Adipocyte (in vitro differentiated cells): Measurements from ENCODE around the gene SLMAP.

Experiments used
- DNase-seq: peaks from one replicate; pipeline ENCODE4 v3.0.0-alpha.2; 2015; ENCODE audit warnings: low read depth
- H3K27me3 ChIP-seq: replicated peaks from 2 replicates; pipeline ENCODE4 v1.7.0; 2013; ENCODE audit warnings: mild to moderate bottlenecking, low read length, moderate library complexity; ENCODE audit not compliant: control insufficient read depth, insufficient read depth
- H3K36me3 ChIP-seq: 2 replicates; pipeline ENCODE4 v1.7.0; 2013; ENCODE audit warnings: low read length, mild to moderate bottlenecking, moderate library complexity; ENCODE audit not compliant: control insufficient read depth, insufficient read depth, severe bottlenecking
- H3K4me1 ChIP-seq: 2 replicates; pipeline ENCODE4 v1.7.0; 2013; ENCODE audit warnings: mild to moderate bottlenecking, low read length, moderate library complexity; ENCODE audit not compliant: control insufficient read depth, insufficient read depth
- H3K4me3 ChIP-seq: 2 replicates; pipeline ENCODE4 v1.7.0; 2013; ENCODE audit warnings: mild to moderate bottlenecking, low read length, moderate library complexity
- H3K9ac ChIP-seq: 2 replicates; pipeline ENCODE4 v1.7.0; 2013; ENCODE audit warnings: mild to moderate bottlenecking, low read length, moderate library complexity
- H3K9me3 ChIP-seq: 2 replicates; pipeline ENCODE4 v1.7.0; 2013; ENCODE audit warnings: mild to moderate bottlenecking, low read length, moderate library complexity; ENCODE audit not compliant: control insufficient read depth

Gene SLMAP

GRCh38 chr3:57755741-57756527, at the start of gene SLMAP:
TSS of gene SLMAP (plus strand) at chr3:57756309. CDS start at chr3:57757652, 1,343 bp downstream.
- Histone ChIP-seq H3K4me1 (peaks cover 27% of the 10 kb centered on the region), H3K27me3 (no peaks in the 10 kb centered on the region), H3K9ac (peak within 1 kb of the TSS; percentile 91), H3K4me3 (peak within 1 kb of the TSS; percentile 92), H3K36me3 (peaks cover 6% of the 10 kb centered on the region), H3K9me3 (no peaks in the 10 kb centered on the region)
- peak; percentile 98 for DNase-seq

GRCh38 chr3:57706462-57706861, 49.6 kb upstream of the SLMAP start:
- Histone ChIP-seq H3K9me3 (no peaks in the 10 kb centered on the region), H3K9ac (no peak overlapping the region), H3K27me3 (no peaks in the 10 kb centered on the region), H3K4me3 (peak overlapping the region; percentile 21), H3K4me1 (peaks cover 14% of the 10 kb centered on the region), H3K36me3 (no peaks in the 10 kb centered on the region)
- peak; percentile 34 for DNase-seq

- no peaks in the 10 kb centered on the region for H3K27me3 ChIP-seq
- no peak overlapping the region for H3K9ac ChIP-seq
- DNase-seq: no peak
- peaks cover 14% of the 10 kb centered on the region for H3K4me1 ChIP-seq
- H3K9me3 ChIP-seq: no peaks in the 10 kb centered on the region
- no peaks in the 10 kb centered on the region for H3K36me3 ChIP-seq
- H3K4me3 ChIP-seq: no peak overlapping the region
Measured at GRCh38 chr3:57709031-57709430, 47.1 kb upstream of the SLMAP start.

- no peaks in the 10 kb centered on the region for H3K36me3 ChIP-seq
- H3K9ac ChIP-seq: no peak overlapping the region
- no peaks in the 10 kb centered on the region for H3K9me3 ChIP-seq
- peaks cover 14% of the 10 kb centered on the region for H3K4me1 ChIP-seq
- H3K4me3 ChIP-seq: no peak overlapping the region
- DNase-seq: no peak
- no peaks in the 10 kb centered on the region for H3K27me3 ChIP-seq
Measured at GRCh38 chr3:57709559-57709958, 46.5 kb upstream of the SLMAP start.

- no peaks in the 10 kb centered on the region for H3K36me3 ChIP-seq
- no peaks in the 10 kb centered on the region for H3K4me1 ChIP-seq
- no peak for DNase-seq
- H3K9ac ChIP-seq: no peak overlapping the region
- H3K4me3 ChIP-seq: no peak overlapping the region
- H3K9me3 ChIP-seq: no peaks in the 10 kb centered on the region
- no peaks in the 10 kb centered on the region for H3K27me3 ChIP-seq
Measured at GRCh38 chr3:57715686-57716085, 40.4 kb upstream of the SLMAP start.

GRCh38 chr3:57717205-57717868, 38.8 kb upstream of the SLMAP start:
- Histone ChIP-seq H3K27me3 (no peaks in the 10 kb centered on the region), H3K9me3 (no peaks in the 10 kb centered on the region), H3K9ac (no peak overlapping the region), H3K4me1 (no peaks in the 10 kb centered on the region), H3K36me3 (no peaks in the 10 kb centered on the region), H3K4me3 (no peak overlapping the region)
- DNase-seq: no peak

- Histone ChIP-seq H3K4me3 (no peak overlapping the region), H3K4me1 (no peaks in the 10 kb centered on the region), H3K36me3 (no peaks in the 10 kb centered on the region), H3K9ac (no peak overlapping the region), H3K27me3 (no peaks in the 10 kb centered on the region), H3K9me3 (no peaks in the 10 kb centered on the region)
- DNase-seq: no peak
Measured at GRCh38 chr3:57718118-57718517, 38.0 kb upstream of the SLMAP start.

- Histone ChIP-seq H3K4me3 (no peak overlapping the region), H3K9ac (no peak overlapping the region), H3K4me1 (peaks cover 9% of the 10 kb centered on the region), H3K36me3 (no peaks in the 10 kb centered on the region), H3K9me3 (no peaks in the 10 kb centered on the region), H3K27me3 (no peaks in the 10 kb centered on the region)
- DNase-seq: no peak
Measured at GRCh38 chr3:57726397-57726796, 29.7 kb upstream of the SLMAP start.

- no peak for DNase-seq
- H3K9ac ChIP-seq: no peak overlapping the region
Measured at GRCh38 chr3:57727106-57727505, 29.0 kb upstream of the SLMAP start.

GRCh38 chr3:57729334-57730045, 26.6 kb upstream of the SLMAP start:
- H3K9me3 ChIP-seq: no peaks in the 10 kb centered on the region
- peaks cover 13% of the 10 kb centered on the region for H3K4me1 ChIP-seq
- H3K36me3 ChIP-seq: no peaks in the 10 kb centered on the region
- DNase-seq: peak; percentile 34
- no peak overlapping the region for H3K9ac ChIP-seq
- H3K4me3 ChIP-seq: no peak overlapping the region
- H3K27me3 ChIP-seq: no peaks in the 10 kb centered on the region

More at GRCh38 chr3:57727106-57727505, 29.0 kb upstream of the SLMAP start:
- peaks cover 13% of the 10 kb centered on the region for H3K4me1 ChIP-seq
- H3K27me3 ChIP-seq: no peaks in the 10 kb centered on the region
- H3K4me3 ChIP-seq: no peak overlapping the region
- H3K36me3 ChIP-seq: no peaks in the 10 kb centered on the region
- no peaks in the 10 kb centered on the region for H3K9me3 ChIP-seq

GRCh38 chr3:57730682-57731081, 25.4 kb upstream of the SLMAP start:
- DNase-seq: no peak
- Histone ChIP-seq H3K9me3 (no peaks in the 10 kb centered on the region), H3K27me3 (no peaks in the 10 kb centered on the region), H3K4me3 (no peak overlapping the region), H3K9ac (no peak overlapping the region), H3K36me3 (no peaks in the 10 kb centered on the region), H3K4me1 (peaks cover 17% of the 10 kb centered on the region)
